ENCODE results near the gene CNDP1. TPM values are rescaled to one million over a fixed set of nuclear protein-coding genes. Genes with fewer than 3 reads are reported as not detected.

Gene CNDP1
- polyA plus RNA-seq, 3 donors = not detected

DNA sequence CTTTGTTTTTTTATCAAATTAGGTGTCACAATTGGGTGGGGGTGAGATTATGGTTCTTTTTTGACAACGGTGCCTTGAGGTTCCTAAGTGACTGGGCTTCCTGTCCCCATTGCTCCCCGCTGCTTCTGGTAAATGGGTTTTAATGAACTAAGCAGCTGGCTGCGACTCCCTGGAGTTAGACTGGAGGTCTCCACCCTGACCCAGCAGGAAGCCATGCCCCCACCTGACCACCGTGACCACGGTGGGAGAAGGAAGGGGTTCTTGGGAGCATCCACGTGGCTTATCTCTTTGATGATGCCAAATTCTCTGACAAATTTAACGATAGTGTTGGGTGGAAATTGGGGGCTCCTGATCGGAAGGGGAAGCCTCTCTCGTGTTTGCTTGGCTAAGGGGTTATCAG is 25.9 kb upstream of the CNDP1 start:
- H3K36me3 Mint-ChIP-seq = peaks cover 94 to 96% of the 10 kb centered on the region in 2 donors
- H3K4me1 ChIP-seq (ENCODE audit: control insufficient read depth in 1 of 2, insufficient read depth in 2 of 2, low read length in 2 of 2) = peaks cover 3 to 8% of the 10 kb centered on the region in 2 donors
- no peaks in the 10 kb centered on the region for H3K27me3 ChIP-seq (ENCODE audit: control insufficient read depth in 2 of 2, insufficient read depth in 2 of 2, low read length in 2 of 2)
- TF ChIP-seq, protein P1, sequence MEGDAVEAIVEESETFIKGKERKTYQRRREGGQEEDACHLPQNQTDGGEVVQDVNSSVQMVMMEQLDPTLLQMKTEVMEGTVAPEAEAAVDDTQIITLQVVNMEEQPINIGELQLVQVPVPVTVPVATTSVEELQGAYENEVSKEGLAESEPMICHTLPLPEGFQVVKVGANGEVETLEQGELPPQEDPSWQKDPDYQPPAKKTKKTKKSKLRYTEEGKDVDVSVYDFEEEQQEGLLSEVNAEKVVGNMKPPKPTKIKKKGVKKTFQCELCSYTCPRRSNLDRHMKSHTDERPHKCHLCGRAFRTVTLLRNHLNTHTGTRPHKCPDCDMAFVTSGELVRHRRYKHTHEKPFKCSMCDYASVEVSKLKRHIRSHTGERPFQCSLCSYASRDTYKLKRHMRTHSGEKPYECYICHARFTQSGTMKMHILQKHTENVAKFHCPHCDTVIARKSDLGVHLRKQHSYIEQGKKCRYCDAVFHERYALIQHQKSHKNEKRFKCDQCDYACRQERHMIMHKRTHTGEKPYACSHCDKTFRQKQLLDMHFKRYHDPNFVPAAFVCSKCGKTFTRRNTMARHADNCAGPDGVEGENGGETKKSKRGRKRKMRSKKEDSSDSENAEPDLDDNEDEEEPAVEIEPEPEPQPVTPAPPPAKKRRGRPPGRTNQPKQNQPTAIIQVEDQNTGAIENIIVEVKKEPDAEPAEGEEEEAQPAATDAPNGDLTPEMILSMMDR (IDR thresholded peaks at IDR 0.05) = no peak
- H3K9me3 Mint-ChIP-seq = no peaks in the 10 kb centered on the region
- peak overlapping the region in 1 of 7 donors; percentile 46 for H3K27ac Mint-ChIP-seq
- H3K4me2 ChIP-seq (replicated peaks; ENCODE audit: extremely low read depth, low read length, poor library complexity, severe bottlenecking) = no peak overlapping the region
- no peak overlapping the region for H2AFZ ChIP-seq (ENCODE audit: insufficient read depth, low read depth, low read length, poor library complexity, severe bottlenecking)
- intact Hi-C loops (cut with micrococcal nuclease) = no loop called here
- peaks cover 0 to 1% (median 0%) of the 10 kb centered on the region in 3 donors for H3K27me3 Mint-ChIP-seq (ENCODE audit: low read depth in 3 of 3)
- H3K4me3 ChIP-seq (replicated peaks in 1 of 3; ENCODE audit: low read depth in 2 of 3, low read length in 3 of 3) = no peak overlapping the region
- H3K4me3 Mint-ChIP-seq = no peak overlapping the region
- DNase-seq = no peak
- peaks cover 58% of the 10 kb centered on the region for H4K20me1 ChIP-seq (ENCODE audit: insufficient read depth, low read length)
- H3K4me1 Mint-ChIP-seq = peaks cover 11% of the 10 kb centered on the region
- H3K9ac ChIP-seq (ENCODE audit: insufficient read depth, low read length, poor library complexity, severe bottlenecking) = no peak overlapping the region
- H3K9me3 ChIP-seq (replicated peaks in 1 of 2; ENCODE audit: control insufficient read depth in 1 of 2, insufficient read depth in 1 of 2, low read length in 2 of 2) = no peaks in the 10 kb centered on the region
- peaks cover 94 to 99% of the 10 kb centered on the region in 2 donors for H3K36me3 ChIP-seq (replicated peaks in 1 of 2; ENCODE audit: control insufficient read depth in 1 of 2, insufficient read depth in 2 of 2, low read length in 2 of 2)
- H3K79me2 ChIP-seq (ENCODE audit: insufficient read depth, low read length) = peaks cover 11% of the 10 kb centered on the region
- no peak overlapping the region for H3K27ac ChIP-seq (ENCODE audit: low read depth in 1 of 2, low read length in 2 of 2)
- WGBS (ENCODE audit: insufficient coverage) = 68% methylated on average over 7 of the region's 9 CpGs

DNA sequence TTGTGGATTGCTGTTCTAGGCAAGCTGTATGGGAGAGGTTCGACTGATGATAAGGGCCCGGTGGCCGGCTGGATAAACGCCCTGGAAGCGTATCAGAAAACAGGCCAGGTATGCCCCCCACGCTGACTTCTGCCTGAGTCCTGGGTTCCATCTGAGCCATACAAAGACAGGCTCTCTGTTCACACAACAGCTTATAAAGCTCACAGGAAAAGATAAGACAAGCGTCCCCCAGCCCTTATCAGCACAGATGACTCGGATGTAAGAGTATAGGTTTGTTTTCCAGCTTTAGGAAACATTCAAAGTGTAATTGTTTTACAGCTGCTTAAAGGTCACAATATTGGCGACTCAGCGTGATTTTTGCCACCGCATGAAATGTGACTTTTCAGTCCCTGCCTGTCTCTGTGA is 25.5 kb upstream of the CNDP1 start:
- no peaks in the 10 kb centered on the region for H3K9me3 ChIP-seq (replicated peaks in 1 of 2; ENCODE audit: control insufficient read depth in 1 of 2, insufficient read depth in 1 of 2, low read length in 2 of 2)
- H2AFZ ChIP-seq (ENCODE audit: insufficient read depth, low read depth, low read length, poor library complexity, severe bottlenecking) = no peak overlapping the region
- 95% methylated on average over 8 of the region's 11 CpGs for WGBS (ENCODE audit: insufficient coverage)
- Mint-ChIP-seq H3K4me3 (no peak overlapping the region), H3K36me3 (peaks cover 93 to 96% of the 10 kb centered on the region in 2 donors), H3K9me3 (no peaks in the 10 kb centered on the region), H3K27ac (peak overlapping the region in 2 of 7 donors; percentile 30 to 46), H3K27me3 (ENCODE audit: low read depth in 3 of 3) (peaks cover 0 to 1% (median 0%) of the 10 kb centered on the region in 3 donors), H3K4me1 (peaks cover 11% of the 10 kb centered on the region)
- H3K4me1 ChIP-seq (ENCODE audit: control insufficient read depth in 1 of 2, insufficient read depth in 2 of 2, low read length in 2 of 2) = peaks cover 3 to 8% of the 10 kb centered on the region in 2 donors
- H3K4me3 ChIP-seq (replicated peaks in 1 of 3; ENCODE audit: low read depth in 2 of 3, low read length in 3 of 3) = no peak overlapping the region
- peaks cover 95 to 99% of the 10 kb centered on the region in 2 donors for H3K36me3 ChIP-seq (replicated peaks in 1 of 2; ENCODE audit: control insufficient read depth in 1 of 2, insufficient read depth in 2 of 2, low read length in 2 of 2)
- peaks cover 63% of the 10 kb centered on the region for H4K20me1 ChIP-seq (ENCODE audit: insufficient read depth, low read length)
- H3K4me2 ChIP-seq (replicated peaks; ENCODE audit: extremely low read depth, low read length, poor library complexity, severe bottlenecking) = no peak overlapping the region
- DNase-seq = no peak
- no peaks in the 10 kb centered on the region for H3K27me3 ChIP-seq (ENCODE audit: control insufficient read depth in 2 of 2, insufficient read depth in 2 of 2, low read length in 2 of 2)
- H3K79me2 ChIP-seq (ENCODE audit: insufficient read depth, low read length) = peaks cover 11% of the 10 kb centered on the region
- no peak overlapping the region for H3K27ac ChIP-seq (ENCODE audit: low read depth in 1 of 2, low read length in 2 of 2)
- H3K9ac ChIP-seq (ENCODE audit: insufficient read depth, low read length, poor library complexity, severe bottlenecking) = no peak overlapping the region
- intact Hi-C loops (cut with micrococcal nuclease) = no loop called here
- TF ChIP-seq, protein P1 (IDR thresholded peaks at IDR 0.05) = no peak
